Fibroblast of skin of back (primary cell): ENCODE results near the gene SYNDIG1.
A peak's percentile ranks its signal among the peaks of the same experiment; 100 is the strongest.

Experiments used
- DNase-seq: peaks from one replicate; pipeline ENCODE4 v3.0.0-alpha.2; 2013

SYNDIG1 gene

GRCh38 chr20:24473435-24474223 lies 4.2 kb downstream of the SYNDIG1 start:
- DNase-seq: peak; percentile 50

- DNase-seq: no peak
Measured at GRCh38 chr20:24477831-24478547, 8.6 kb downstream of the SYNDIG1 start.

- no peak for DNase-seq
Measured at GRCh38 chr20:24478584-24478983, 9.2 kb downstream of the SYNDIG1 start.

GRCh38 chr20:24479106-24479505 lies 9.7 kb downstream of the SYNDIG1 start:
- no peak for DNase-seq

GRCh38 chr20:24479595-24479994 lies 10.2 kb downstream of the SYNDIG1 start:
- DNase-seq: no peak

- no peak for DNase-seq
Measured at GRCh38 chr20:24480509-24480908, 11.1 kb downstream of the SYNDIG1 start.

- DNase-seq: no peak
Measured at GRCh38 chr20:24481173-24481572, 11.7 kb downstream of the SYNDIG1 start.

GRCh38 chr20:24483435-24484080 lies 14.1 kb downstream of the SYNDIG1 start:
- no peak for DNase-seq

- DNase-seq: no peak
Measured at GRCh38 chr20:24484081-24484450, 14.6 kb downstream of the SYNDIG1 start.

- no peak for DNase-seq
Measured at GRCh38 chr20:24485981-24486380, 16.6 kb downstream of the SYNDIG1 start.

- no peak for DNase-seq
Measured at GRCh38 chr20:24487240-24487639, 17.8 kb downstream of the SYNDIG1 start.

GRCh38 chr20:24487648-24488047 lies 18.2 kb downstream of the SYNDIG1 start:
- no peak for DNase-seq

GRCh38 chr20:24488064-24488799 lies 18.8 kb downstream of the SYNDIG1 start:
- DNase-seq: no peak

- DNase-seq: no peak
Measured at GRCh38 chr20:24488800-24489175, 19.4 kb downstream of the SYNDIG1 start.

- DNase-seq: no peak
Measured at GRCh38 chr20:24489193-24489592, 19.8 kb downstream of the SYNDIG1 start.

- no peak for DNase-seq
Measured at GRCh38 chr20:24489631-24490260, 20.3 kb downstream of the SYNDIG1 start.

- no peak for DNase-seq
Measured at GRCh38 chr20:24490598-24490997, 21.2 kb downstream of the SYNDIG1 start.

- DNase-seq: peak; percentile 74
Measured at GRCh38 chr20:24491041-24491756, 21.8 kb downstream of the SYNDIG1 start.

GRCh38 chr20:24492031-24492607 lies 22.7 kb downstream of the SYNDIG1 start:
- peak; percentile 31 for DNase-seq

- no peak for DNase-seq
Measured at GRCh38 chr20:24492698-24493097, 23.3 kb downstream of the SYNDIG1 start.

GRCh38 chr20:24493181-24493580 lies 23.8 kb downstream of the SYNDIG1 start:
- no peak for DNase-seq
